Measurements from ENCODE around the gene IQCH. TPM values are rescaled to one million over a fixed set of nuclear protein-coding genes. Genes with fewer than 3 reads are reported as not detected.

IQCH gene
- total and polyA plus RNA-seq, 2 experiments from 2014 or later = 1.7 to 4.6 TPM

DNA sequence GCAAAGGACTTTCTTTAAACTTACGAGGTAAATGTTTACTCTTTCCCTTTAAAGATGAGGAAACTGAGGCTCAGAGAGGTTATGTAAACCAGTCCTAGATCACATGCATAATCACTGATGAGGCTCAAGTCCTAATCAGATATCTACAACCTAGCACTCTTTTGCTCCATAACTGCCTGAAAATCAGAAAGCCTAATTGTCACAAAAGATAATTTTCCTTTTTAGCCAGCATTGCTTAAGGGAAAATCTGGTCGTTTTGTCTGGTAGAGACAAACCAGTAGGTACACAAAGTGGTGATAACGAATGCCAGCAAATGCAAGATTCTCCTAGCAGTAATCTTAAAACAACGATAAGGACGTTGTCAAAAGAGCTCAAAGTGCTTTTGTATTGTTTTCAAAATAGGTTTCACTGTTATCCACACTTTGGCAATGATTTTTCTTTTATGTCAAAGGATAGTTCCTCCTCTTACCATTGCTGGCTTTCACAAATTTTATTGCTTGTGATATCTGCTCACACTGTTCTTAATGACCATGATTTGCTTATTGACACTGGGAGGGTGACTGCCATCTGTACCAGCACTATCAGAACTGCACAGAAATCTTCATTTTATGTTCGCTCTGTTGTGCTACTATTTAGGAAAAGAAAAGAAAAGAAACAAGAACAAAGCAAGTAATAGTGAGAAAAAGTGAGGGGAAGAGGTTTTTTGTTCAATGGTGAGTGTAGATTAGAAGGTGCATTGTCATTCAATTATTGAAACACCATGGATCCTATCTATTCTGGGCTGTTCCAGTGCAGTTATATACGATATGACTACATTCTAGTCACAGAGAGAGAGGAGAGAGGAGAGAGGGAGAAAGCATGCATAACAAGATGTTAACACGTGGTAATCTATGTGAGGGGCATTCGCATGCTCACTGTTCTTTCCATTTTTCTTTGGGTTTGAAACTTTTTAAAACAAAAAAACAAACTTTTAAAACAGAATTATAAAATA lies 13.7 kb downstream of the IQCH start (continued):
- TF ChIP-seq ZNF462 (CRISPR knock-in tag; IDR thresholded peaks at IDR 0.05) = no peak
- TF ChIP-seq, protein P1, sequence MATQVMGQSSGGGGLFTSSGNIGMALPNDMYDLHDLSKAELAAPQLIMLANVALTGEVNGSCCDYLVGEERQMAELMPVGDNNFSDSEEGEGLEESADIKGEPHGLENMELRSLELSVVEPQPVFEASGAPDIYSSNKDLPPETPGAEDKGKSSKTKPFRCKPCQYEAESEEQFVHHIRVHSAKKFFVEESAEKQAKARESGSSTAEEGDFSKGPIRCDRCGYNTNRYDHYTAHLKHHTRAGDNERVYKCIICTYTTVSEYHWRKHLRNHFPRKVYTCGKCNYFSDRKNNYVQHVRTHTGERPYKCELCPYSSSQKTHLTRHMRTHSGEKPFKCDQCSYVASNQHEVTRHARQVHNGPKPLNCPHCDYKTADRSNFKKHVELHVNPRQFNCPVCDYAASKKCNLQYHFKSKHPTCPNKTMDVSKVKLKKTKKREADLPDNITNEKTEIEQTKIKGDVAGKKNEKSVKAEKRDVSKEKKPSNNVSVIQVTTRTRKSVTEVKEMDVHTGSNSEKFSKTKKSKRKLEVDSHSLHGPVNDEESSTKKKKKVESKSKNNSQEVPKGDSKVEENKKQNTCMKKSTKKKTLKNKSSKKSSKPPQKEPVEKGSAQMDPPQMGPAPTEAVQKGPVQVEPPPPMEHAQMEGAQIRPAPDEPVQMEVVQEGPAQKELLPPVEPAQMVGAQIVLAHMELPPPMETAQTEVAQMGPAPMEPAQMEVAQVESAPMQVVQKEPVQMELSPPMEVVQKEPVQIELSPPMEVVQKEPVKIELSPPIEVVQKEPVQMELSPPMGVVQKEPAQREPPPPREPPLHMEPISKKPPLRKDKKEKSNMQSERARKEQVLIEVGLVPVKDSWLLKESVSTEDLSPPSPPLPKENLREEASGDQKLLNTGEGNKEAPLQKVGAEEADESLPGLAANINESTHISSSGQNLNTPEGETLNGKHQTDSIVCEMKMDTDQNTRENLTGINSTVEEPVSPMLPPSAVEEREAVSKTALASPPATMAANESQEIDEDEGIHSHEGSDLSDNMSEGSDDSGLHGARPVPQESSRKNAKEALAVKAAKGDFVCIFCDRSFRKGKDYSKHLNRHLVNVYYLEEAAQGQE (IDR thresholded peaks at IDR 0.05; ENCODE audit: unreplicated experiment) = no peak

- H3K4me3 Mint-ChIP-seq = no peak overlapping the region
- no peaks in the 10 kb centered on the region for H3K27me3 Mint-ChIP-seq (ENCODE audit: insufficient read depth, low read depth, poor library complexity)
- no peaks in the 10 kb centered on the region for H3F3A ChIP-seq (replicated peaks; ENCODE audit: low read depth)
- H3K36me3 Mint-ChIP-seq (ENCODE audit: low read depth) = no peaks in the 10 kb centered on the region
- H3K4me2 ChIP-seq = no peak overlapping the region
- no peak overlapping the region for H3K4me3 ChIP-seq
- H3K9me3 Mint-ChIP-seq = no peaks in the 10 kb centered on the region
- DNase-seq (ENCODE audit: low spot score) = no peak
- no peaks in the 10 kb centered on the region for H3K36me3 ChIP-seq (ENCODE audit: insufficient read depth)
- peaks cover 6% of the 10 kb centered on the region; the same call in 1 of the 3 replicates for H3K4me1 Mint-ChIP-seq
- no peaks in the 10 kb centered on the region for H3K9me2 ChIP-seq (ENCODE audit: insufficient read depth)
- no peak overlapping the region for H3K27ac ChIP-seq (ENCODE audit: low read depth)
- ATAC-seq = no peak
- H3K27me3 ChIP-seq (ENCODE audit: insufficient read depth) = no peaks in the 10 kb centered on the region
- no peak overlapping the region for H2AFZ ChIP-seq
- peaks cover 10% of the 10 kb centered on the region for H3K4me1 ChIP-seq (ENCODE audit: insufficient read depth)
- no peak overlapping the region for H3K27ac Mint-ChIP-seq
- H3K79me2 ChIP-seq (replicated peaks; ENCODE audit: insufficient read depth) = no peaks in the 10 kb centered on the region
- H4K20me1 ChIP-seq (replicated peaks; ENCODE audit: insufficient read depth) = no peaks in the 10 kb centered on the region
- TF ChIP-seq ZNF331 (CRISPR knock-in tag; IDR thresholded peaks at IDR 0.05; ENCODE audit: low read depth) (no peak), EZH2phosphoT487 (IDR thresholded peaks at IDR 0.05; ENCODE audit: unreplicated experiment) (no peak), EZH2 (IDR thresholded peaks at IDR 0.05; ENCODE audit: low read depth, unreplicated experiment) (no peak), CTCF (conservative IDR thresholded peaks at IDR 0.05; ENCODE audit: low read depth in 2 of 2) (no peak)
- TF ChIP-seq, protein P1 (IDR thresholded peaks at IDR 0.05; ENCODE audit: unreplicated experiment) = no peak
Measured at GRCh38 chr15:67274236-67274635, 19.6 kb downstream of the IQCH start.
